GM12891 (cell line): Measurements from ENCODE around the gene SERHL2.

Experiments
- POLR2AphosphoS5 ChIP-seq: IDR thresholded peaks from 2 replicates; pipeline ENCODE4 v1.6.1; 2011; ENCODE audit warnings: low read depth, low read length, control low read depth
- SPI1 ChIP-seq: IDR thresholded peaks from 2 replicates; pipeline ENCODE4 v1.6.1; 2011; ENCODE audit warnings: low read depth, low read length, control low read depth

DNA sequence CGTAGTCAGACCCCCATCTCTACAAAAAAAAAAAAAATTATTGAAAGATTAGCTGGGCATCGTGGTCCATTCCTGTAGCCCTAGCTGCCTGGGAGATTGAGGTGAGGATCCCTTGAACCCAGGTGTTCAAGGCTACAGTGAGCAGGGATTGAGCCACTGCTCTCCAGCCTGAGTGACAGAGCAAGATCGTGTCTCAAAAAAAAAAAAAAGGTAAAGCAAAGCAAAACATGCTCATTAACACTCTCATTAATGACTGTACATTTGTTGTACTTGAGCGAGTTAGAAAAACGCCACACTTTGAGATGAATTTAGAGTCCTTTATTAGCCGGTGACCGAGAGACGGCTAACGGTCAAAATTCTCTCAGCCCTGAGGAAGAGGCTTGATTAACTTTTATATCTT is 6.2 kb upstream of the SERHL2 start:
- TF ChIP-seq POLR2AphosphoS5 (no peak), SPI1 (no peak)
